ENCODE measurements around the gene NGF.
"Not testable (repeated sequence)": the region's sequence is repeated elsewhere in the genome, so short reads cannot be mapped to it uniquely, and the experiment has no call there.

Gene NGF

GRCh38 chr1:115337633-115338456 lies at the start of gene NGF:
NGF (minus strand) TSS chr1:115338249; CDS start chr1:115286795, 51,454 bp downstream.
- DNase-seq (ENCODE audit: low spot score): no peak

GRCh38 chr1:115383455-115383854 lies 45.4 kb upstream of the NGF start:
- DNase-seq (ENCODE audit: low spot score): not testable (repeated sequence)

GRCh38 chr1:115379943-115380342 lies 41.9 kb upstream of the NGF start:
- no peak for DNase-seq (ENCODE audit: low spot score)

- DNase-seq (ENCODE audit: low spot score): no peak
Observed at GRCh38 chr1:115377411-115377810, 39.4 kb upstream of the NGF start.

GRCh38 chr1:115374598-115374997 lies 36.5 kb upstream of the NGF start:
- no peak for DNase-seq (ENCODE audit: low spot score)

GRCh38 chr1:115373305-115373704 lies 35.3 kb upstream of the NGF start:
- DNase-seq (ENCODE audit: low spot score): no peak

GRCh38 chr1:115365738-115366137 lies 27.7 kb upstream of the NGF start:
- no peak for DNase-seq (ENCODE audit: low spot score)

- no peak for DNase-seq (ENCODE audit: low spot score)
Observed at GRCh38 chr1:115364780-115365155, 26.7 kb upstream of the NGF start.

GRCh38 chr1:115364046-115364779 lies 26.2 kb upstream of the NGF start:
- DNase-seq (ENCODE audit: low spot score): no peak

GRCh38 chr1:115363171-115363570 lies 25.1 kb upstream of the NGF start:
- DNase-seq (ENCODE audit: low spot score): no peak

- DNase-seq (ENCODE audit: low spot score): not testable (repeated sequence)
Observed at GRCh38 chr1:115360505-115361129, 22.6 kb upstream of the NGF start.

- DNase-seq (ENCODE audit: low spot score): not testable (repeated sequence)
Observed at GRCh38 chr1:115359787-115360452, 21.9 kb upstream of the NGF start.

GRCh38 chr1:115356356-115356755 lies 18.3 kb upstream of the NGF start:
- DNase-seq (ENCODE audit: low spot score): no peak

GRCh38 chr1:115355069-115355468 lies 17.0 kb upstream of the NGF start:
- DNase-seq (ENCODE audit: low spot score): no peak

GRCh38 chr1:115351143-115351542 lies 13.1 kb upstream of the NGF start:
- DNase-seq (ENCODE audit: low spot score): no peak

GRCh38 chr1:115348636-115349035 lies 10.6 kb upstream of the NGF start:
- no peak for DNase-seq (ENCODE audit: low spot score)

GRCh38 chr1:115347282-115347681 lies 9.2 kb upstream of the NGF start:
- no peak for DNase-seq (ENCODE audit: low spot score)

GRCh38 chr1:115343200-115343737 lies 5.2 kb upstream of the NGF start:
- no peak for DNase-seq (ENCODE audit: low spot score)

- DNase-seq (ENCODE audit: low spot score): no peak
Observed at GRCh38 chr1:115341948-115342347, 3.9 kb upstream of the NGF start.

- DNase-seq (ENCODE audit: low spot score): no peak
Observed at GRCh38 chr1:115340879-115341278, 2.8 kb upstream of the NGF start.

GRCh38 chr1:115338457-115338820 lies 390 bp upstream of the NGF start:
- DNase-seq (ENCODE audit: low spot score): no peak

- DNase-seq (ENCODE audit: low spot score): no peak
Observed at GRCh38 chr1:115337276-115337632, 795 bp downstream of the NGF start.
